Measurements from ENCODE around the gene MPO.

The MPO gene

GRCh38 chr17:58279736-58280479, 827 bp downstream of the MPO start:
- H3K27me3 ChIP-seq (ENCODE audit: control insufficient read depth, low read length): peaks cover 39% of the 10 kb centered on the region
- no peak overlapping the region for H3K27ac ChIP-seq (ENCODE audit: low read depth, low read length)

GRCh38 chr17:58279016-58279711, 1.6 kb downstream of the MPO start:
- Histone ChIP-seq H3K79me2 (ENCODE audit: control insufficient read depth, low read length) (no peaks in the 10 kb centered on the region), H3K27ac (ENCODE audit: low read depth, low read length) (no peak overlapping the region), H3K36me3 (ENCODE audit: control insufficient read depth, low read length) (no peaks in the 10 kb centered on the region), H3K9me3 (ENCODE audit: control insufficient read depth, insufficient read depth, low read length) (no peaks in the 10 kb centered on the region), H4K20me1 (ENCODE audit: control insufficient read depth, insufficient read depth, low read depth, low read length) (no peaks in the 10 kb centered on the region), H3K4me1 (ENCODE audit: control insufficient read depth, low read length) (no peaks in the 10 kb centered on the region), H3K4me2 (ENCODE audit: low read length) (no peak overlapping the region), H3K9me2 (replicated peaks; ENCODE audit: control insufficient read depth, low read length) (no peaks in the 10 kb centered on the region), H3F3A (ENCODE audit: control insufficient read depth, insufficient read depth) (no peaks in the 10 kb centered on the region), H3K27me3 (ENCODE audit: control insufficient read depth, low read length) (peaks cover 31% of the 10 kb centered on the region), H3K4me3 (ENCODE audit: low read length) (no peak overlapping the region)
- TF ChIP-seq EZH2phosphoT487 (IDR thresholded peaks at IDR 0.05; ENCODE audit: borderline replicate concordance, low read length) (no peak), CTCF (IDR thresholded peaks at IDR 0.05; ENCODE audit: low read depth, low read length, poor library complexity, severe bottlenecking) (no peak)

More at GRCh38 chr17:58279736-58280479, 827 bp downstream of the MPO start:
- Histone ChIP-seq H3F3A (ENCODE audit: control insufficient read depth, insufficient read depth) (no peaks in the 10 kb centered on the region), H3K4me1 (ENCODE audit: control insufficient read depth, low read length) (0 out of 2 replicates have a peak, but pooled peaks cover 4% of the 10 kb centered on the region), H3K79me2 (ENCODE audit: control insufficient read depth, low read length) (no peaks in the 10 kb centered on the region), H3K9me2 (replicated peaks; ENCODE audit: control insufficient read depth, low read length) (no peaks in the 10 kb centered on the region), H3K4me3 (ENCODE audit: low read length) (no peak overlapping the region), H3K9me3 (ENCODE audit: control insufficient read depth, insufficient read depth, low read length) (no peaks in the 10 kb centered on the region), H4K20me1 (ENCODE audit: control insufficient read depth, insufficient read depth, low read depth, low read length) (no peaks in the 10 kb centered on the region), H3K4me2 (ENCODE audit: low read length) (no peak overlapping the region), H3K36me3 (ENCODE audit: control insufficient read depth, low read length) (no peaks in the 10 kb centered on the region)
- TF ChIP-seq EZH2phosphoT487 (IDR thresholded peaks at IDR 0.05; ENCODE audit: borderline replicate concordance, low read length) (no peak), CTCF (IDR thresholded peaks at IDR 0.05; ENCODE audit: low read depth, low read length, poor library complexity, severe bottlenecking) (no peak)

GRCh38 chr17:58278661-58279015, 2.1 kb downstream of the MPO start:
- no peaks in the 10 kb centered on the region for H3K9me3 ChIP-seq (ENCODE audit: control insufficient read depth, insufficient read depth, low read length)
- H3K36me3 ChIP-seq (ENCODE audit: control insufficient read depth, low read length): no peaks in the 10 kb centered on the region
- no peak overlapping the region for H3K4me3 ChIP-seq (ENCODE audit: low read length)
- H4K20me1 ChIP-seq (ENCODE audit: control insufficient read depth, insufficient read depth, low read depth, low read length): no peaks in the 10 kb centered on the region
- H3K4me1 ChIP-seq (ENCODE audit: control insufficient read depth, low read length): no peaks in the 10 kb centered on the region
- no peaks in the 10 kb centered on the region for H3K9me2 ChIP-seq (replicated peaks; ENCODE audit: control insufficient read depth, low read length)
- no peak overlapping the region for H3K27ac ChIP-seq (ENCODE audit: low read depth, low read length)
- no peaks in the 10 kb centered on the region for H3F3A ChIP-seq (ENCODE audit: control insufficient read depth, insufficient read depth)
- H3K27me3 ChIP-seq (ENCODE audit: control insufficient read depth, low read length): peaks cover 30% of the 10 kb centered on the region
- no peaks in the 10 kb centered on the region for H3K79me2 ChIP-seq (ENCODE audit: control insufficient read depth, low read length)
- H3K4me2 ChIP-seq (ENCODE audit: low read length): no peak overlapping the region
- TF ChIP-seq EZH2phosphoT487 (IDR thresholded peaks at IDR 0.05; ENCODE audit: borderline replicate concordance, low read length) (no peak), CTCF (IDR thresholded peaks at IDR 0.05; ENCODE audit: low read depth, low read length, poor library complexity, severe bottlenecking) (no peak)
